Activated CD4-positive, alpha-beta T cell treated with anti-CD3 and anti-CD28 coated beads, Interleukin-10, Interleukin-2, amounts not matched to agents 100 ng/mL and 50 ng/mL, durations not matched to agents 16 hours and 8 hours (primary cell): Measurements from ENCODE around the gene STARD3NL.
A peak's percentile ranks its signal among the peaks of the same experiment; 100 is the strongest.

Experiments
- DNase-seq: peaks from one replicate; pipeline ENCODE4 v3.0.0-alpha.2; 2020

The STARD3NL gene

DNA sequence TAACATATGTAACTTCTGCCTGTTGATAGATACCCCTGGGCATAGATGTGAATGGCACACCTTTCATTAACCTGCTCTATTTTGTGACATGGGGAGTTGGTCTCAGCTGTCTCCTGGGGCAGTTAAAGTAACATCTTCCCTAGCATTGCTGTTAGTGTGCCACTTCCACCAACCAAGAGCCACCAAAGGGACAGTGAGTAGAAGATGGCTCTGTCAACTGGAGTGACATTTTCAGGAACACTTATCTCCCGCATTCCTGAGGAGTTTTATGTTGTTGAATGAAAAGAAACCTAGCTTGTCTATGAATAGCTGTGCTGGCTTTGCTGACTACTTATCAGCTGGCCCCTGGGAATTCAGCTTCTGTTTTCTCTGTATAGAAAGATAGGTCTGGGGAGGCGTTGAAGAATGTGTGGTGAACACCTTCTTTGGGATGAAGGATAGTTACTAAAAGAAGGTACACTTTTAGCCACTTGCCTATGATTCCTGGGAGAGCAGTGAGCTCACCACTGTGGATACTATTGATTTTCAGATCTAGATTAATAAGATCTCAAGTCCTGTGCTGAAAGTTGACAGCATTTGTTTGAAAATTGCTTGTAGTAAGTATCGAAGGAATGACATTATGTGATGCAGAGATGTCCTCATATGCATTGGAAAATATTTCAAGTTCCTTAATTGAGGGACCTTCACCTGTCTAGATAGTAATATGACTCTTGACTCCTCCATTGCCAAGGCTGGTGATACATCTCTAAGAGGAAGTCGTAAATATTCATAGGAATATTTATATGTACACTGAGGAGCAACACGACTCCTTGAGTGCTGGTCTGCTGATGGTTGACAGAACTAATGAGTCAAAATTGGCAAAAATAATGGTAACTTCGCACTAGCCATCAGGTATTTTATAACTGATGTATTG lies 7.6 kb downstream of the STARD3NL start:
- no peak for DNase-seq

DNA sequence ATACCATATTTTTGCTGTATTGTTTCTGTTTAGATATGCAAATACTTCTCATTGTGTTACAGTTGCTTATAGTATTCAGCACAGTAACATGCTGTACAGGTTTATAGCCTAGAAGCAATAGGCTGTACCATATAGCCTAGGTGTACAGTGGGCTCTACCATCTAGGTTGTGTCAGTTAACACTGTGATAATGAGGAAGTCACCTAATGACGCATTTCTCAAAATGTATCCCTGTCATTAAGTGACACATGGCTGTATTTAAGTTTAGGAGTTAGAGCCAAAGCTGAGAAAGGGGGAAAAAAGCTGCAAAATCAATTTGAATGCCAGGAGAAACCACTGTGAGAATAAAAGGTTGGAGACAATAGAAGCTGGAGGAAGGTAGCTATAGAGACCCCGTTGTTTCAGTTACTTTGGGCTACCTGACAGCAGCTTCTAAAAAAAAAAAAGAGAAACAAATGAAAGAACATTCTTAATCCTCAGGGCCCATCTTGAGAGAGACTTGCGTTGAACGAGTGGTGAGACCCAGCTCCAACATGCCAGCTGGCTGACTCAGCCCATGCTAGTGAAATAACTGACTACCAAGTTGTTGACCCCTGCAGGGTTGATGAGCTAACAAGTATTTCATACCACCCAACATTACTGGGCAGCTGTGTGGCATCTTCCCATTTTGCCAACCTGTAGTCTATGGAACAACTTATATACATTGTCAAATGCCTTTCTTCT lies 8.7 kb downstream of the STARD3NL start:
- DNase-seq, result no peak

DNA sequence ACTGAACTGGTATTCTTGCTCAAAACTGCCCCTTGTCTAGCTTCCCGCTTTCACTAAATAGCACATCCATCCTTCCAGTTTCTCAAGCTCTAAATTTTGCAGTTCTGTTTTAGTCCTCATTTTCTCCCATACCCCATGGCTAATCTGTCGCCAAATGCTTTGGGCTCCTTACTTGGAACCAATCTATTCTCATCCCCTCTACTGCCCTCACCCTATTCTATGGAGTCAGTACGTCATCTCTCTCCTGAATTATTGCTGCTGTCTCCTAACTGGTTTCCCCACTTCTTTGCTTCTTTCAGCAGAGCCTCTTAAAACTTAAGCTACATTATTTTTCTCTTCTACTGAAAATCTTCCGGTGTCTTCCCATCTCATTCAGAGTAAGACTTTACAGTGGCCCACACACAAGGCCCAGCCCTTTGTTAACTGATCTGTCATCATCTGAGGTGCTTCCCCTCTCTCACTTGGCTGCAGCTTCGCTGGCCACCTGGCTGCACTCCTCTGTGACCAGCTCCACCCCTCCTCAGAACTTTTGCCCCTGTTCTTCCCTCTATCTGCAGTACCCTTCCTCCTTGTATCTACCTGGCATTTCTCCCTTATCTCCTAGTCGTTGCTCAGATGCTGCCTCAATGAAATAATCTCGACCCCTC lies 9.9 kb downstream of the STARD3NL start:
- DNase-seq, result no peak

DNA sequence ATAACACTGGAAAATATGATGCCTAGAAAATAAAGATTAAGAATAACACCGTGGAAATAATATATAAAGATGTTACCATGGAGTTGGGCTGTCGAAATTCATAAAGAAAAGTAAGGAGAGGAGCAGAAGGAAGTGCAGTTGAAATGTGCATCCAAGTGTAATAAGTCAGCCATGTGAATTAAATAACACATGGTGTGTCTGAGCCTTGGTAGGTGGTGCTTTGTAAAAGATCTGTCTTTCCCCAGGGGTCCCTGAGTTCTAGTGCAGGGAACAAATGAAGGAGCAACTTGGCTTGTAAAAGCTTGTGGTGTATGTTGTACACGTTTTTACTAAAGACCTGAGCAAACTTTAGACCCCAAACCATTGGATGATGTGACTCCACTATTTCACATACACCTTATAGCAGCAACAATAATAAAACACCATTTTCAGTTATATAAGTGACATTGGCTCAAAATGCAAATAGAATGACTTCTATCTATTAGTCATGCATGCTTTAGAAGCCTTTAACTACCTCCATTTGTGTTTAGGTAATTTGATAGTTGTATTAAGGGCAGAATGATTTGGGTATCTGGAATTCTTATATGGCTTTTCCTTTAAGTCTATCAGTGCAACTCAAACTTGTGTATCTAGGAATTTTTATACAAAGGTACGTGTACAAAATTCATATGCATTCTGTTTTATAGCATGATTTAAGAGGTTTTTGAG lies 11.3 kb downstream of the STARD3NL start:
- no peak for DNase-seq

DNA sequence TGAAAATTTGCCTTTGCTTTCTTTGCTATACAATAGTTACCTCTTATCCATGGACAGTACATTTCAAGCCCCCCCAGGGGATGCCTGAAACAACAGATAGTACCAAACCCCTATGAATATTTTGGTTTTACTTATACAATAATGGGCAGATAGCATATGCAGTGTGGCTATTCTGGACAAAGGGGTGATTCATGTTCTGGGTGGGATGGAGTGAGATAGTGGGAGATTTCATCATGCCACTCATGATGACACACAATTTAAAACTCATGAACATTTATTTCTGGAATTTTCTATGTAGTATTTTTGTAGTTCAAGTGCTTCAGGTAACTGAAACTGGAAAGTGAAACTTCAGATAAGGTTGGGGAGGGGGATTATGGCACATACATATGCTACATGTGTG lies 12.0 kb downstream of the STARD3NL start:
- no peak for DNase-seq

DNA sequence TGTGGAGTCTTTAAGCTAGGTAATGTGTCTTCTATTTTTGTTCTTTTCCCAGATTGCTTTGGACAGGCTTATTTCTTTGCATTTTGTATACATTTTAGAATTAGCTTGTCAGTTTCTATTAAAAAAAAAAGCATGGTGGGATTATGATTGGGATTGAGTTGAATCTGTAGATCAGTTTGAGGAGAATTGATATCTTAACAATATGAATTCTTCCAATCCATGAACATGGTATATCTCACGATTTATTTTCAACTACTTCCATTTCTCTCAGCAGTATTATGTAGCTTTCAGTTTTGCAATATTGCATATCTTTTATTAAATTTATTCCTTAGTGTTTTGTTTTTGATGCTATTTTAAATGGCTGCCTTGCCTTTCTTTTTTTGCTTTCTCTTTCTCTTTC lies 13.7 kb downstream of the STARD3NL start:
- DNase-seq, result no peak

DNA sequence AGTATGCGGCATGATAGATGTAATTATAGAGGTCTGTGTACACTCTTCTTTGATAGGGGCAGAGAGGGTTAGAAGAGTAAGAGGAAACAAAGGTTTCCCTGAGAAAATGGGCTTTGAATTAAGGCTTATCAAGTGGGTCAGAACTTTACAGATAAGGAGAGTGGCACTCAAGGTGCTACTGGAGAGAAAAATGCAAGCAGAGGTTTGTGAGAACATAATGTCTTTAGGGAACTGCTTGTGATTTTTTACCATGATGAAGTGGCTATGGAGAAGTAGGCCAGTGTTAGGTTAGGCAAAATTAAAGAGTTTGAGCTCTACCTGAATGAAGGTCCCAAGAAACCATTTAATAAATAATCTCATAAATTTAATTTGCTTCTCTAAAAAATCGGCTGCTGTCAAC lies 14.3 kb downstream of the STARD3NL start:
- no peak for DNase-seq

DNA sequence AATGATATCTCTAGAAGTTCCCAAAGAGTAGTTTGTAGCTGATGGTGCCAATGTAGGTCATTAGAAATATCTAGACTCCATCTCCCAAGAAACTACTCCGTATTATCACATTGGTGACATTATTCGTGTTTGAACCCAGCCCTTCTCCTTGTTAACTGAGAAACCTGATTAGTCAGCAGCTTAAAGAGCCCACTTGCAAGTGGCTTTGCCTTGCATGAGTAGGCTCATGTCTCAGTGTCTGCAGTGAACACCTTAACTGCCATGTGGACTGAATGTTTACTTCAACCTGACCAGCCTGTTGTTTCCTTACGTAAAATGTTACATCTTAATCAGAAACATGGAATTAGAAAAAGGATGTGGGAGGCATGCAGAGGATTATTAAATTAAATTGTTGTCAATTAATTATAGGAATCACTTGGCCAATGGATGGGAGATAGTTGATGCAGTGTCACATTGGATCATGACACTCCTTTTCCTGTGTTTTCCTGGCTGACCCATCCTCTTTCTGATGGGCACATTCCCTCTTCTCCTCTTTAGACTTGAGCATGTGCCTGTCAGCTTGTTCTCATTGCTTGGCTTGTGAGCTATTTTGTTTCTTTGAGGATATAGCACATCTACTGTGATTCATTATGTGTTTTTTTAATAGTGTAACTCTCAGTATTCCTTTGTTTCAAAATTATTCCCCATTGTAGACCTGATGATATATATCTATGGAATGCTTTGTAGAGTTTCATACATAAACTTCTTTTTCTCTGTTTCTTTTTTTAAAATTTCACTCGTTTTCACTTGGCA lies 18.0 kb downstream of the STARD3NL start:
- no peak for DNase-seq

DNA sequence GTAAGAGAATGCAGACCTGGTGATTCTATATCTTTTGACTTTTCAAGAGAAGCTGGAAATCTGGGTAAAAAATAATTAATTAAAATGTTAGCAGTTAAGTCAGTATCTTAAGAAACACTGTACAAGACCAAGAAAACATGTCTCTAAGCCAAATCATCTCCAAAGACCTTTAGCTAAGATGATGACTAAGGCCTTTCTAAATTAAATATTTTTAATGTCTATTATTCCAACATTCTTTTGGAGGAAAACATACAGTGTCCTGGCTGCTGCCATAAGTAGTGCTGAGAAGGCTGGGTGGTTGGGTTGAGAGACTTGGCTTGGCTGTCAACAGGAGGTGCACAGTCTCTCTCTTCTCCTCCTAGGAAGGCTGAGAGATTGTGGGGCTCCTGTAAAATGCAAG lies 20.3 kb downstream of the STARD3NL start:
- DNase-seq, result no peak

DNA sequence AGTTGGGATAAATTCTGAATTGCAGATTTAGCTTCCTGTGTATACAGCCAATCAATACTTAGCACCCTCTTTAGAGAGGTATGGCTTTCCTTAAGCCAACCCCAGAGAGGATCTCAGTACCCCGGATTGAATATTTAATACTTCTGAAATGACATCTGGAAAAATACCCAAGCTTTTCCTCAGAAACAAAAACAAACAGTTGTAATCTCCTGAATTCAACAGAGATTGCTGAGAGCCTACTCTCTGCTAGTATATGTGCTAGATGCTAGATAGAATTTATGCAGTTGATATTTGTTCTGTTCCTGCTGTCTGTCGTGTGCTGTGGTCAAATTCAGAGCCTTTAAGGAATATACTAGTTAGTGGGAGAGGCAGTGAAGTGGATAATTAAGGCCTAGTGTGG lies 21.1 kb downstream of the STARD3NL start:
- no peak for DNase-seq

DNA sequence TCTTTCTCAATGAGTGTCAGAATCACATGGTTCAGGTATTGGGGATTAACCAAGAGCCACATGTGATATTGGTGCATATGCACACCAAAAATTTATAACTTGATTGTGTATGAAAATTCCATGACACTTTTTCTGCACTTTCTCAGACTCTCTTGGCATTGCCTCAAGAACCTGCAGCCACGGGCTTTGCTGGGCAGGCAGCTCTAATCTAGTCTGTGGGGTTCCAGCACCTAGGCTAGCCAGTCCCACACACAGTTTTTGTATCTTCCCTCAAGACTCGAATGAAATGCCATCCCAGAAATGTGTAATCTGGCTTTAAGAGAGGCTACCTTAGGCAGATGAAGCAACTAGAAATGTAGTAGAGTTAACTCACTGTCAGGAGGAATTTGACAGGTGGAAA lies 21.7 kb downstream of the STARD3NL start:
- DNase-seq, result no peak

DNA sequence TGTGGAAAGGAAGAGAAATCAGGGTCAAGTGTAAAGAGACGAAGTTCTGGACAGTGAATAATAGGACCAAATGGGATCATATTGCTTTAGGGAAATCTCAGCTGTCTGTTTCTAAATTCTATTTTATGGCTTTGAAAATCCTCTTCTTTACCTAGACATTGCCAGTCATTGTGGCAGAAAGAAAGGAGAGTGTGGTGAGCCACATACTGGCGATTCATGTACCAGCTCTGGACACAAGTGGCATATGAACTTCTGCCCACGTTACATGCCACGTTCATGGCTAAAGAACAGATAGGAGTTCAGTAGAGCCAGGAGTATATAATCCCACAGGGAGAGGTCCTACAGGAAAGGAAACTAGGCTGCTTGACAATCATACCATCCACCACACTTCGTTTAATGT lies 28.0 kb downstream of the STARD3NL start:
- DNase-seq, result no peak

DNA sequence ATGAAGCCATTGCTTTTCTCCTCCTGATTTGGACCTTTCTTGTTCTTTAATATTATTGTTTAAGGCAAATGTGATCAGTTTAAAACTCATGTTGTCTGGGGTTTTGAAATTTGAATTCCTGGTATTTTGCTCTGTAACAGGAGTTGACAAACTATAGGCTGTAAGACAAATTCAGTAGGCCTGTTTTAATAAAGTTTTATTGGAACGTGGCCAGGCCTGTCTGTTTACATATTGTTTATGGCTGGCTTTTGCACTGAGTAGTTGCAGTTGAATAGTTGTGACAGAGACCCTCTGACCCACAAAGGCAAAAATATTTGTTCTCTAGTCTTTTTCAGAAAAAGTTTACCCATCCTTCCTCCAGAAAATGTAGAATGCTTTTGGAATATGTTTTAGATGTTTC lies 29.8 kb downstream of the STARD3NL start:
- no peak for DNase-seq

DNA sequence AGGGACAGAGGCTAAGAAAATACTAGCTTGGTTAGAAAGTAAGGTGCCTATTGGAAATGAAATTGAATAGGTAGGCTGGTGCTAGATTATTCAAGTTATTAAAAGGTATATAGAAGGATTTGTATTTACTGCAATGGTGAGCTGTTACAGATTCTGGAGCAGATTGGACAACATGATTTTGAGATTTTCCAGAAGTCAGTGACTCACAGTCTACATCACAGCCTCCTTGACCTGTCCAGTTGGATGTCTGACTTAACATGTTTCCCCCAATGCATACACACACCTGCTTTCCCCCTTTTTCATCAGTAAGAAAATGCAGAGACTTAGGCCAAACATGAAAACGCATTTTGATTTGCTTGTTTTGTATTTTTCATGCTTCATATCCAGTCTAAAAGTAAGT lies 33.4 kb downstream of the STARD3NL start:
- DNase-seq, result no peak

DNA sequence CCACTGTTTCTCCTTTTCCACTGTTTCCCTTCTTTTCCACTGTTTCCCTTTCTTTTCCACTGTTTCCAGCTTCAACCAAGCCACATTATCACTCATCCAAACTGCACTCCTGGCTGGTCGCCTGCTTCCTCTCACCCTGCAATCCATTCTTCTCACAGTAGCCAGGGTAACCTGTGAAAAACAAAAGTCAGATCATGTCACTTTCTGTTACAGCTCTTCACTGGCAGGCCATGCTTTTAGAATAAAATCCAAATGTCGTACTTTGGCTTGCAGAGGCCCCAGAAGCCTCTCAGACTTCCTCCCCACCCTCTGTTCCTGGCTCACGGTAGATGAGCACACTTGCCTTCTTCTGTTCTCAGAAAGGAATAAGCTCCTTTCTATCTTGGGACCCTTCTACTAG lies 33.9 kb downstream of the STARD3NL start:
- no peak for DNase-seq

DNA sequence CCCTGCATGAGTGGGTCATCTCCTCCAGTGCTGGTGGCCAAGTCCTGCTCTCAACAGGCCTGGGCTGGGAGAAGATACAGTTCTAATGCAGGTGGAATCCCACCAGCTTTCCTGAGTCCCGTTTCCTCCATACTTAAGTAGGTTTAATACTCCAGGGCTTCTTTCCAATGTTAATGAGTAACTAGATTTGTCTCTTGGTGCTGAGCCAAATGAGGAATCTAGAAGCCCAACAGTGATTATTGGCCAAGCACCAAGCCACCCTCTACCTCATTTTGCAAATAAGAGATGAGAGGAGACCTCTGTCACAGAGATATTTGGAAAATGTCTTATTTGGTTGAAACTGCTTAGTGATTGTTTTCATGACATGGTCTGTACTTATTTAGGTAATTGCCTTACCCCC lies 37.1 kb downstream of the STARD3NL start:
- no peak for DNase-seq

DNA sequence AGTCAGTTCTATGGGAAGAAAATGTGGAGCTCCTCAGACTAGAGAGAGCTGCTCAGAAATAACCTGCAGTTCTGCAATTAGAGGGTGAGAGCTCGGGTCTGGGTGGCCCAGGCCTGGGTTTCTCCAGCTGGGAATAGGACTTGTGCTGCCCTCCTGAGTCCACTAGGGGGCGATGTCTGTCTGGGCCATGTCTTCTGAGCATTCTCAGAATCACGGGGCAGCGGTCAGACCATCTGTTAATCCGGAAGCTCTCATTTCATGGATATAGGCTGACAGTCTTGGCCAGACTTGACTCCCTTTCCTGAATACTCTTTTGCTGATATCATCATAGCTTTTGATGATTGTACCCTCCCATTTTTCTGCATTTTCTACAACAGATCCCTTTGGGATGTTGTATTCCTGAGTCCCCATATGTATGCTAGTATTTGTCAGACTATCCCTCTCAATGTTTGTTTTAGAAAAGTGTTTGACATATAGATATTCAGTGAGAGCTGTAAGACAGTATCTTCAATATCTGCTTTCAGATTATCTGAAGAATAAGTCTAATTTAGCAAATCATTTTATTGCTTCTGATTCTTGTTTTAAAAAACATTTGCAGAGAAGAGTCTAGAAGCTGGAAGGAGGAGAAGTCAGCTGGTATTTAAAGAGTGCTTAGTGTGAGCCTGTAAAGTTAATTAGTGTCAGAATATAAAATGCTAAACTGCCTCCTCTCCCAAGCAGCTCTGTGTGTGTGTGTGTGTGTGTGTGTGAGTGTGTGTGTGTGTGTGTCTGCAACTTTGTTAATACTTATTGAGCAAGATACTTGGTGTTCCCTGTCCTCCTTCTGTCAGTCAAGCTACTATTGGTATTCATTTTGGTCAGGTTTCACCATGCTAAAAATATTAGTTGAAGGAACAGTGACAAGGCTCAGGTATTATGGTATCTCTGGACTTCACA lies 38.0 kb downstream of the STARD3NL start:
- peak; percentile 89 for DNase-seq

DNA sequence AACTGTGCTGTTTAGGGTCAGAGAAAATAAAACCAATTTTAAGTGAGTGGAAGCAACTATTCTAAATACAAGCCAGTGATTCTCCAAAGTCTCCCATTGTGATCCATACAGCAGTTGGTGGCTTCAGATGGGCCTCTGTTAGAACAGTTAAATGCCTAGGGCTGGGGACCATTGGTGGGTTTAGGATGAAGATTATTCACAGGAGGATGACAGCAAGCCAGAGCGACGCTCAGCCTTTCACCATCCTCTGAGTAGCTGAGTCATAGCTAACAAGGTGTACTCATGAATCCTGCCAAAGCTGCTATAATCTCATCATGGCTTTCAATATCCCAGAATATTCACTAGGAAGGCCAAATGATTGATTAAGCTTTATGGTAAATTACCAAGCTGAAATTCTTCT lies 39.6 kb downstream of the STARD3NL start:
- peak; percentile 25 for DNase-seq

DNA sequence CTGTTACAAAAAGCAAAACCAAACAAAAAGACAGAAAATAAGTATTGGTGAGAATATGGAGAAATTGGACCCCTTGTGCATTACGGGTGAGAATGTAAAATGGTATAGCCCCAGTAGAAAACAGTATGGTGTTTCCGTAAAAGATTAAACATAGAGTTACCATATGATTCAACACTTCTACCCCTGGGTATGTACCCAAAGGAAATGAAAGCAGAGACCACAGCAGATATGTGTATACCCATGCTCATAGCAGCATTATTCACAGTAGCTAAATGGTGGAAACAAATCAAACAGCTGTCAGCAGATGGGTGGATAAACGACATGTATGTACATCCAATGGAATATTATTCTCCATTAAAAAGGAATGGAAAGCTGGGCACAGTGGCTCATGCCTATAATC lies 42.4 kb downstream of the STARD3NL start:
- DNase-seq, result peak; percentile 61

DNA sequence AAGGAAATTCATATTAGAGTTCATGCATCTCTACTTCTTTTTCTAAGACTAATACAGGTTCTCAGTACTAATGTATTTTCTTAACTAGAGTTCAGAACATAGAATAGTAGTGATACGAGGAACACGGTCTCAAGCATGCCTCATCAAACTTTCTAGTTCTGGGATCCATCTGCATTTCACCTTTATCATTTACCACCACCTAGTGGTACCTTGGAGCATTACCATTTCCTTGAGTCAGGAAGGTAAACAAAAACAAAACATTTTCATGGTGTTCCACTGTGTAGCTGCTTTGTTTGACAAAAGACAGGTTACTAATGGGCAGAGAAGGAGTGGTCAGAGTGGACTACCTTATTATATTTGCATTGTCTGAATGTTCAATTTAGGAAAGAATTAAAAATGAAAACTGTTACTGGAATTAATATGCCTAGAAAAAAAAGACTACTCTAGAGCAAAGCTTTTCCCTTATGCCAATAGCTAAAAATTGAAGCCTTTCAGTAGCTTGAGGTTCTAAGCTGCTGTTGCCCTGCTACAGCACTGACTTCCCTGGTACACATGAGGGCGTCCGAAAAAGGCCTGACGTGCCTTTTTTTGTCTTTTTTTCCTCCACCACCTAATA lies 44.5 kb downstream of the STARD3NL start:
- DNase-seq, result peak; percentile 71

DNA sequence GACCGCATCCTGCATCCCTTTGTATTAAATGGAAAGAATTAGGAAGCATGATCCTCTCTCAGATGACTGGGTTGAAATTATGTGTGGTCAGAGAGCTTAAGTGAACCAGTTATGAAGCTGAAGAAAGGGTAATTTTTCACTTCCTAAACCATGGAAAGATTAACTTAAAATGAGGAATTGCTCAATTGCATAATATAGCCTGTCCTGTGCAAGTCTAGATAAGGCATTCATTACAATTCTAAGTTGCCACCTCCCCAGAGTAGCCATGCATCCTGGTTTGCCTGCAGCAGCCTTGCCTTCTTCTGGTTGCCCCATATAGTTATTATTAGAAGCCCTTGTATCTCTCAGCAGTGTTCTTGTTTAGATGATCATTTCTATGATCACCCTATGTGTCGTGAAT lies 45.3 kb downstream of the STARD3NL start:
- DNase-seq, result no peak
